Right lobe of liver (tissue), 6 donors: Measurements from ENCODE around the gene AP4E1. TPM values are rescaled to one million over a fixed set of nuclear protein-coding genes. Genes with fewer than 3 reads are reported as not detected.

ENCODE experiments used
- ATAC-seq, 4 donors: fragments of 200-7000 bp; cut with Tn5 transposase; one replicate each; pipeline ENCODE4 v1.9.1; 2020; ENCODE audit warnings: mild to moderate bottlenecking in 4 of 4, moderate library complexity in 4 of 4
- DNase-seq, 3 donors: peaks; one replicate each; pipeline ENCODE4 v3.0.0-alpha.2; 2020
- H3K27ac ChIP-seq, 3 donors: fragments of 200-600 bp; one replicate each; pipeline ENCODE4 v1.8.0; 2022
- H3K27me3 ChIP-seq, 2 donors: fragments of 200-600 bp; one replicate each; pipeline ENCODE4 v1.8.0; 2022
- H3K36me3 ChIP-seq, 4 donors: fragments of 200-600 bp; sonication (generic) in 1 of 4; one replicate each; pipeline versions ENCODE4 v1.5.1 to v1.8.0; 2017 to 2022; ENCODE audit warnings: control low read depth in 1 of 4
- H3K4me1 ChIP-seq, 4 donors: fragments of 200-600 bp; sonication (generic) in 1 of 4; one replicate each; pipeline versions ENCODE4 v1.5.1 to v1.8.0; 2017 to 2022; ENCODE audit warnings: control low read depth in 1 of 4
- H3K4me3 ChIP-seq, 3 donors: fragments of 200-600 bp; one replicate each; pipeline ENCODE4 v1.8.0; 2022
- H3K9me3 ChIP-seq, 4 donors: fragments of 200-600 bp; sonication (generic) in 1 of 4; one replicate each; pipeline versions ENCODE4 v1.5.1 to v1.8.0; 2017 to 2022; ENCODE audit warnings: control low read depth in 1 of 4
- CTCF ChIP-seq, 4 donors: fragments of 200-600 bp in 3 of 4; fragments of 450-650 bp in 1 of 4; IDR thresholded peaks; one replicate each; pipeline versions ENCODE4 v1.5.1 to v1.8.0; 2016 to 2022; ENCODE audit warnings: antibody characterized with exemption in 4 of 4, mild to moderate bottlenecking in 2 of 4
- POLR2A ChIP-seq: fragments of 450-650 bp; IDR thresholded peaks from one replicate; pipeline ENCODE4 v1.6.1; 2017; ENCODE audit warnings: antibody characterized with exemption, mild to moderate bottlenecking
- WGBS: methylation state at CpG from one replicate; pipeline ENCODE4 v1.1.6; 2018; ENCODE audit warnings: low coverage, low lambda C conversion rate; ENCODE audit not compliant: insufficient coverage; ENCODE audit errors: missing lambda C conversion rate; 5-methylcytosine and 5-hydroxymethylcytosine counted together
- intact Hi-C, 2 donors: fragments of 100-400 bp; cut with DNase I; formaldehyde crosslinking; loops; one replicate each; pipeline versions ENCODE4 v1.11.2 to v1.14.1; 2022
- total RNA-seq, 6 experiments: library from RNA; depleted of rRNA in 2 of 6; stranded (reverse); fragments of >200 nt in 2 of 6; fragmentation: NEBNext Ultra II Directional in 3 of 6; extraction: Animal tissue kit (Norgen Biotek cat#: 25700) in 3 of 6; gene quantifications; one replicate each; pipeline versions ENCODE4 v1.1.0 to v1.2.4, GENCODE V29; 2016 to 2023
- donor health status: DM: no; HTN: yes; CAD: no.
- donor health status: DM: no; HTN: no; CAD: no.
- donor health status: DM: no; HTN: no; CAD: no.
- donor health status: DM: no; HTN: yes; CAD: no.
- donor health status: DM: no; HTN: yes; CAD: no.

AP4E1 gene
- total RNA-seq, 6 experiments from 2014 or later = 4.2 to 5.4 (median 5.0) TPM

- WGBS = 60% methylated on average over 1 of the region's 1 CpG
Observed at GRCh38 chr15:51011212-51011611, 102.7 kb downstream of the AP4E1 start.

GRCh38 chr15:51016615-51017014 lies 108.1 kb downstream of the AP4E1 start:
- DNase-seq (no peak), ATAC-seq (no peak)
- no peak for TF ChIP-seq CTCF (IDR thresholded peaks at IDR 0.05)
- TF ChIP-seq POLR2A = no peak
- Histone ChIP-seq H3K4me1 (no peaks in the 10 kb centered on the region), H3K27ac (no peak overlapping the region), H3K36me3 (no peaks in the 10 kb centered on the region), H3K9me3 (no peaks in the 10 kb centered on the region), H3K4me3 (no peak overlapping the region), H3K27me3 (no peaks in the 10 kb centered on the region)
- WGBS = 67% methylated on average over 1 of the region's 1 CpG
- intact Hi-C loops = no loop called here

More at GRCh38 chr15:51011212-51011611, 102.7 kb downstream of the AP4E1 start:
- H3K4me3 ChIP-seq = no peak overlapping the region
- H3K9me3 ChIP-seq = no peaks in the 10 kb centered on the region
- no peaks in the 10 kb centered on the region for H3K4me1 ChIP-seq
- DNase-seq (no peak), ATAC-seq (no peak)
- intact Hi-C loops = no loop called here
- no peak overlapping the region for H3K27ac ChIP-seq
- TF ChIP-seq POLR2A = no peak
- no peak for TF ChIP-seq CTCF (IDR thresholded peaks at IDR 0.05)
- H3K27me3 ChIP-seq = no peaks in the 10 kb centered on the region
- H3K36me3 ChIP-seq = peaks cover 0 to 3% (median 0%) of the 10 kb centered on the region in 4 donors

- Histone ChIP-seq H3K27me3 (no peaks in the 10 kb centered on the region), H3K9me3 (no peaks in the 10 kb centered on the region), H3K4me3 (no peak overlapping the region), H3K36me3 (no peaks in the 10 kb centered on the region), H3K27ac (no peak overlapping the region), H3K4me1 (no peaks in the 10 kb centered on the region)
- ATAC-seq (no peak), DNase-seq (no peak)
- intact Hi-C loops = no loop called here
- TF ChIP-seq CTCF (IDR thresholded peaks at IDR 0.05) = no peak
- TF ChIP-seq POLR2A = no peak
Observed at GRCh38 chr15:51022206-51022605, 113.7 kb downstream of the AP4E1 start.

- no peak for DNase-seq
- H3K36me3 ChIP-seq = no peaks in the 10 kb centered on the region
- no peaks in the 10 kb centered on the region for H3K27me3 ChIP-seq
- no CpG with 5 or more reads among the region's 1 CpG for WGBS
- intact Hi-C loops = no loop called here
- no peaks in the 10 kb centered on the region for H3K4me1 ChIP-seq
- H3K9me3 ChIP-seq = no peaks in the 10 kb centered on the region
- H3K27ac ChIP-seq = no peak overlapping the region
- no peak for ATAC-seq
- no peak overlapping the region for H3K4me3 ChIP-seq
- TF ChIP-seq CTCF (IDR thresholded peaks at IDR 0.05) (no peak), POLR2A (no peak)
Observed at GRCh38 chr15:51023499-51023898, 115.0 kb downstream of the AP4E1 start.

GRCh38 chr15:51024735-51025453 lies 116.4 kb downstream of the AP4E1 start:
- Histone ChIP-seq H3K4me1 (no peaks in the 10 kb centered on the region), H3K27ac (no peak overlapping the region), H3K4me3 (no peak overlapping the region), H3K27me3 (no peaks in the 10 kb centered on the region), H3K9me3 (no peaks in the 10 kb centered on the region), H3K36me3 (no peaks in the 10 kb centered on the region)
- intact Hi-C loops = no loop called here
- DNase-seq (no peak), ATAC-seq (no peak)
- TF ChIP-seq POLR2A (no peak), CTCF (IDR thresholded peaks at IDR 0.05) (no peak)
- WGBS = 64% methylated on average over 4 of the region's 4 CpGs
